HG02759 (cell line): Measurements from ENCODE around the gene CCNYL1.
"Not testable (repeated sequence)": the region's sequence is repeated elsewhere in the genome, so short reads cannot be mapped to it uniquely, and the experiment has no call there.

Experiments used
- ATAC-seq: cut with Tn5 transposase; IDR thresholded peaks from one replicate; pipeline ENCODE4 v1.9.1; 2021; ENCODE audit warnings: mild to moderate bottlenecking, moderate library complexity; ENCODE audit not compliant: unreplicated experiment

Gene CCNYL1

DNA sequence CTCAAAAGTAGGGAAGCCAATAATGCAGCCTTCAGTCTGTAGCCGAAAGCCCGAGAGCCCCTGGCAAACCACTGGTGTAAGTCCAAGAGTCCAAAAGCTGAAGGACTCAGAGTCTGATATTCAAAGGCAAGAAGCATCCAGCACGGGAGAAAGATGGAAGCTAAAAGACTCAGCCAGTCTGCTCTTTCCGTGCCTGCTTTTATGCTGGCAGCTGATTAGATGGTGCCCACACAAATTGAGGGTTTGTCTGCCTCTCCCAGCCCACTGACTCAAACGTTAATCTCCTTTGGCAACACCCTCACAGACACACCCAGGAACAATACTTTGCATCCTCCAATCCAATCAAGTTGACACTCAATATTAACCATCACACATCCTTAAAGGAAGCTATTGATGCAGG lies 14.5 kb upstream of the CCNYL1 start:
- not testable (repeated sequence) for ATAC-seq

GRCh38 chr2:207697411-207697810 lies 14.0 kb upstream of the CCNYL1 start:
- no peak for ATAC-seq

GRCh38 chr2:207698301-207698700 lies 13.1 kb upstream of the CCNYL1 start:
- ATAC-seq: no peak

DNA sequence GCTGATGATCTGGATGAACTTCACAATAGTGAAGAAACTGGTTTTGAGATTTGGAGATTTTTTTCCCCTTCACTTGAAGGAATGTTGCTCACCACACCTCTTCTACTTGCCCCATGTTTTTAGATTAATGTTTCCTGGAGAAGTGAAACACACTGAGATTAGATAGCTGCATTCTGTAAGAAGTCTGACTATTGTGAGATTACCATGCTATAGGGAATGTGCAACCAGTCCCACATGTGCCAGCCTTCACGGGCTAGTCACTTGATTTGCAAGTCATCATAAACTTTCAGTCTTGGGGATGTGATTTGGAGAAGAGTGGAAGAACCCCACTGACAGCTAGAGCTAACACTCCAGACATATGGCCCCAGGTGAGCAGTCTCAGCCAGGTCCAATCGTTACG lies 7.4 kb upstream of the CCNYL1 start:
- ATAC-seq: no peak

GRCh38 chr2:207704671-207705070 lies 6.8 kb upstream of the CCNYL1 start:
- no peak for ATAC-seq

- no peak for ATAC-seq
These were observed 4.2 kb upstream of the CCNYL1 start for GRCh38 chr2:207706936-207707860.

DNA sequence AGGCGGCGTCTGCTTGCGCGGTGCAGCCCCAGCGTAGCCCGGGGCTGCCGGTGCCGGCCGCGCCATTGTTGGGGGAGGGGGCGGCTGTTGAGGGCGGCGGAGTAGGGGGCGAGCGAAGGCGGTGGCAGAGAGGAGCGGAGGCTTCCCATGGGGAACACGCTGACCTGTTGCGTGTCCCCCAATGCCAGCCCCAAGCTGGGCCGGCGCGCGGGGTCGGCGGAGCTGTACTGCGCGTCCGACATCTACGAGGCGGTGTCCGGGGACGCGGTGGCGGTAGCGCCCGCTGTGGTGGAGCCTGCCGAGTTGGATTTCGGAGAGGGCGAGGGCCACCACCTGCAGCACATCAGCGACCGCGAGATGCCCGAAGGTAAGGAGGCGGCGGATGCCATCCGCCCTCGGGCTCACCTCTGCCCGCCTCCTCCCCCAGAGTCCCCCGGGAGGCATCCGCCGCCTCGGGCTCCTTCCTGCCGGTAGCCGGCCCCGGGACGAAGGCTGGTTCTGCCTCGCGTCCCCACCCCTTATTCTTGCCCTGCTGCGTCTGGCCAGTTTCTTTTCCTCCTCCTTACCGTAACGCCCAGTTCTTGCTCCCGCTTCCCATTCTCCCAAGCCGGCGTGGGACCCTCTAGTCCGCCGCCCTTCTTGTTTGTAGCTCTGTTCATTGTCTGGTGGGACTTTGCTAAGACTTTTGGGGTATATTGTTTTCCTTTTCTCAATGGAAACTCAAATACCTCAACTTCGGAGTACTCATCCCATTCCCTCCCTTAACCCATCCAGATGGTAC lies 500 bp downstream of the CCNYL1 start:
- ATAC-seq: peak; percentile 26

- ATAC-seq: no peak
These were observed 4.6 kb downstream of the CCNYL1 start for GRCh38 chr2:207716056-207716455.

DNA sequence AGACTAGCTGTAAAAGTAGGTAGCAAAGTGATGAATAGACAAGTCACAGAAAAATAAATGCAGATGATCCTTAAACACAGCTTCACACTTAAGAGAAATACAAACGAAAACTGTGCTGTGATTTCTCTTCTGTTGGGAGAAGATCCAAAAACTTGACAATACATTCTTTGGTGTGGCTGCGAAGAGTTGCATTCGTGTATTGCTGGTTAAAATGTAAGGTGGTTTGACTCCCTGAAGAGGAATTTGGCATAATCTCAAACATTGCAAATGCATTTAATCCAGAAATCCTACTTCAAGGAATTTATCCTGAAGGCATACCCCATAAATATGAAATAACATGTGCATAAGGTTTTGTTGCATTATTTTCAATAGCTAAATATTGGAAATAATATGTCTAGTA lies 7.1 kb downstream of the CCNYL1 start:
- ATAC-seq: no peak

DNA sequence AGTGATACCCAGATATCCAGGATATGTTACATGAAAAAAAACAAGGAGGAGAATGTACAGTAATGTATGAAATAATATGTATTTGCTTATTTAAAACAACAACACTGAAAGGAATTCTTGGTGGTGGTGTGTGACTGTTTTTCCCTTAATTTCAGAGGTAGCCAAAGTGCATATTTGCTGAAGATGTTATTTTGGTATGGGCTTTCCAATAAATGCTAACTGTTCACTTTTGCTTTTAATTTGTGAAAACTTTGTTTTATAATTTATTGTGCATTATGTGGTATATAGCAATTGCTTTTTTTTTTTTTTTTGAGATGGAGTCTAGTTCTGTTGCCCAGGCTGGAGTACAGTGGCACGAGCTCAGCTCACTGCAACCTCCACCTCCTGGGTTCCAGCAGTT lies 7.6 kb downstream of the CCNYL1 start:
- ATAC-seq: no peak

DNA sequence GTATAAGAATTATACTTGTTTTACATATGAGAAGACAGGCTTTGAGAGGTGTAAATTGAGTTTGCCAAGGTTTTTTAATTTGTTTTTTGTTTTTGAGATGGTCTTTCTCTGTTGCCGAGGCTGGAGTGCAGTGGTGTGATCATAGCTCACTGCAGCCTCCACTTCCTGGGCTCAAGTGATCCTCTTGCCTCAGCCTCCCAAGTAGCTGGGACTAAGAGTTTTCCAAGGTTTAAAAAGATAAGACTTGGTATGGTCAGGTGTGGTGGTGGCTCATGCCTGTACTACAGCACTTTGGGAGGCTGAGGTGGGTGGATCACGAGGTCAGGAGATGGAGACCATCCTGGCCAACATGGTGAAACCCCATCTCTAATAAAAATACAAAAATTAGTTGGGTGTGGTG lies 8.2 kb downstream of the CCNYL1 start:
- ATAC-seq: not testable (repeated sequence)

GRCh38 chr2:207720517-207721187 lies 9.2 kb downstream of the CCNYL1 start:
- no peak for ATAC-seq

DNA sequence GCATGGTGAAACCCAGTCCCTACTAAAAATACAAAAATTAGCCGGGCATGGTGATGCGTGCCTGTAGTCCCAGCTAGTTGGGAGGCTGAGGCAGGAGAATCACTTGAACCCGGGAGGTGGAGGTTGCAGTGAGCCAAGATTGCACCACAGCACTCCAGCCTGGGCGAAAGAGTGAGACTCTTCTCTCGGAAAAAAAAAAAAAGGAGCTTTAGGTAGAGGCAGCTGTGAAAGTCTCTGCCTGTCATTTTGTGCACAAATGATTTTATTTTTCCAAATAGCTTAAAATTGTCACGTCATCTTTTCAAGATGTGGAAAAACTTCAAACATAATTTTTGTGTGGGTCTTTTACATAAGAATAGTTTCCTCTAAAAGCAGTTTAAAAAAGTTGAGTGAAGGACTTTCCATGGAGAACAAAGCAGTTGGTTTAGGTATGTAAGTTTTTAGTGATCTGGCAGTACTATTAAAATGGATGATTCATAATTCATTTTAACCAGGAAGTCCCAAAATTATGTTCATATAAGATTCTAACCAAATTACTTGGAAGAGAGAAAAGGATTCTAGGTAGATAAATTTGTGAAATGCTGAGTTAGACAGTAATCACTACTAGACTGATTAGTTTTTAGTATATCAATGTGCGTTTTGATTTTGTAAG lies 11.5 kb downstream of the CCNYL1 start:
- no peak for ATAC-seq

- ATAC-seq: not testable (repeated sequence)
These were observed 12.0 kb downstream of the CCNYL1 start for GRCh38 chr2:207723425-207723787.

DNA sequence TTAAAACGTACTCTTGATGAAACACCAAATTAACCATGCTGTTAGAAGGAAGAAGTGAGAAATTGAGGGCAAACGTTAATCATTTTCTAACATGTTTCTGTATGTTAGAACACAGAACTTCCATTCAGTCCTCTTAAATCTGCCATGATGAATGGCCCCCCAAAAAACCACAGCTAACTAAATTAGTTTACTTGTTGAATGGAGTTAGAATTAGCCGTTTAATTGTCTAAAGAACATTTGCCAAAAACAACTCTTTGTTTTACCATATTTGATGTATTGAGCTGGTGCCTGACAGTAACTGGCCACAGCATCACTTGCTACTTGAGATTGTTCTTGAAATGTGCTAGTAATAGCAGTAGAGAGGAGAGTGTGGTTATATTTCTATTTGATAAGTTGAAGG lies 12.7 kb downstream of the CCNYL1 start:
- ATAC-seq: peak; percentile 54

DNA sequence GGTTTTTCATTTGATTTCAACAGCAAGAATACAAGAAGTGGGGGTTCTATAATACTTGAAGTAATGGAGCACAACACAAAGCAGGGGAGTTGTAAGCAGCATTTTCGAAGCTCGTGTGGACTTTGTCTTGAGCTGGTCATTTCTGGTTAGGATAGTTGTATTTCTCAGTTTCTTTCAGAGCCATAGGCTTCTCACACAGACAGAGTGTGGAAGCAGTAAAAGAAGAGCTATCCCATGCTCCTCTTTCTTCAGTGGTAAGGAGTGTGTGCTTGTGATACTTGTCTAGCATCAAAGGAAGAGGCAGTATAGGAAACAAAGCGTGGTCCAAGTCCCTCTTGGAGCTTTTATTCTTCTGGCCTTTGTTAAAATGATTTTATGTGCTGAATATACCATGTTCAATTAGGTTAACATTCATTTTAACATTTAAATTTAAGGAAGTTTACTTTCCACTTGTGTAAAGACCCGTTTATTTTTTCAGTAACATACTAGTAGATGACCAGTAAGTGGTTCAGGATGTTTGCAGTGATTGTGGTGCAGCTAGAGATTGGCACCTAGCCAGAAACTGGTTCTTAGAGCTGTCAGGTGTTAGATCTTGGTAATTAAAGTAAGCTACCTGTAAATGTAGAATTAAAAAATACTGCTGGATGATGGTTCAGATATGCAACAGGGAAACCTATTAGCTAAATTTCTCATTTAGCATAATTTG lies 14.6 kb downstream of the CCNYL1 start:
- no peak for ATAC-seq

GRCh38 chr2:207727261-207727660 lies 15.8 kb downstream of the CCNYL1 start:
- ATAC-seq: no peak

GRCh38 chr2:207729465-207729998 lies 18.1 kb downstream of the CCNYL1 start:
- ATAC-seq: no peak

- no peak for ATAC-seq
These were observed 19.7 kb downstream of the CCNYL1 start for GRCh38 chr2:207731138-207731537.

GRCh38 chr2:207733597-207734240 lies 22.3 kb downstream of the CCNYL1 start:
- no peak for ATAC-seq
